Psoas muscle (tissue), 7 donors: ENCODE results near the gene RAB27A. TPM values are rescaled to one million over a fixed set of nuclear protein-coding genes. Genes with fewer than 3 reads are reported as not detected.

ENCODE experiments used
- polyA plus RNA-seq, 3 donors: library from polyadenylated mRNA; stranded (reverse); fragments of 200-250 nt; gene quantifications; one replicate each; pipeline ENCODE4 v1.2.3, GENCODE V29; 2013
- total RNA-seq, 4 donors: library from RNA; stranded (reverse); fragmentation: NEBNext Ultra II Directional in 2 of 4; extraction: Animal tissue kit (Norgen Biotek cat#: 25700) in 2 of 4; gene quantifications; one replicate each; pipeline versions ENCODE4 v1.2.1 to v1.2.4, GENCODE V29; 2021 to 2023
- donor health status: healthy with polysubstance abuse.
- donor health status: DM: no; HTN: no; CAD: no; lungs with moderate emphysema.
- donor health status: Bipolar disorder and iron deficiency.
- donor health status: healthy.
- donor health status: DM: no; HTN: no; CAD: no.
- donor health status: DM: no; HTN: no; CAD: no.
- donor health status: DM: yes; HTN: yes; CAD: no.

RAB27A gene
- total and polyA plus RNA-seq, 7 donors = 1.2 to 5.4 (median 2.3) TPM

Other genes with a start within 250 kb of the RAB27A start
- 10 to 100 TPM; 37.9 to 61.0 (median 55.3) TPM for gene RSL24D1, start 92.9 kb downstream of the RAB27A start, total RNA-seq
- 10 to 100 TPM; 60.0 to 73.7 (median 71.3) TPM for gene RSL24D1, start 92.9 kb downstream of the RAB27A start, polyA plus RNA-seq
- gene PIGBOS1, start 29.3 kb upstream of the RAB27A start, total RNA-seq = 1 to 10 TPM; 3.5 to 7.6 (median 6.1) TPM
- gene PIGBOS1, start 29.3 kb upstream of the RAB27A start, polyA plus RNA-seq = 10 to 100 TPM; 10.7 to 21.3 (median 21.3) TPM
- gene PIGB, start 29.4 kb upstream of the RAB27A start, total RNA-seq = 1 to 10 TPM; 1.0 to 1.8 (median 1.2) TPM
- 1 to 10 TPM in 2 of 3 donors, under 1 TPM in 1; 0.57 to 1.9 (median 1.6) TPM for gene PIGB, start 29.4 kb upstream of the RAB27A start, polyA plus RNA-seq
- 100 to 1,000 TPM in 1 of 4 donors, 10 to 100 TPM in 3; 63.5 to 112 (median 82.8) TPM for gene CCPG1, start 118.5 kb upstream of the RAB27A start, total RNA-seq
- gene CCPG1, start 118.5 kb upstream of the RAB27A start, polyA plus RNA-seq = 10 to 100 TPM; 28.3 to 88.9 (median 40.2) TPM
- gene PIERCE2, start 118.7 kb upstream of the RAB27A start, total RNA-seq = 10 to 100 TPM in 1 of 4 donors, 1 to 10 TPM in 3; 2.5 to 10.7 (median 4.6) TPM
- gene PIERCE2, start 118.7 kb upstream of the RAB27A start, polyA plus RNA-seq = 10 to 100 TPM in 1 of 3 donors, 1 to 10 TPM in 2; 6.1 to 15.0 (median 8.7) TPM
- under 1 TPM in 3 of 4 donors, not detected in 1; 0.19 to 0.44 (median 0.32) TPM for gene DNAAF4, start 218.4 kb upstream of the RAB27A start, total RNA-seq
- gene DNAAF4, start 218.4 kb upstream of the RAB27A start, polyA plus RNA-seq = under 1 TPM; 0.27 to 0.95 (median 0.86) TPM